ENCODE results near the gene ELOVL7.
"Not testable (repeated sequence)": the region's sequence is repeated elsewhere in the genome, so short reads cannot be mapped to it uniquely, and the experiment has no call there.

The ELOVL7 gene

GRCh38 chr5:60722416-60722815, 121.7 kb downstream of the ELOVL7 start:
- no peaks in the 10 kb centered on the region for H3K36me3 ChIP-seq
- no peak for TF ChIP-seq CTCF (IDR thresholded peaks at IDR 0.05)
- no peak overlapping the region for H3K4me3 ChIP-seq (ENCODE audit: low read depth in 1 of 2, low read length in 1 of 2)
- no peak overlapping the region for H3K27ac ChIP-seq
- no peaks in the 10 kb centered on the region for H3K27me3 ChIP-seq
- no peaks in the 10 kb centered on the region for H3K4me1 ChIP-seq (ENCODE audit: control insufficient read depth in 1 of 2, insufficient read depth in 1 of 2, low read depth in 1 of 2, low read length in 1 of 2)
- H3K9me3 ChIP-seq = no peaks in the 10 kb centered on the region

DNA sequence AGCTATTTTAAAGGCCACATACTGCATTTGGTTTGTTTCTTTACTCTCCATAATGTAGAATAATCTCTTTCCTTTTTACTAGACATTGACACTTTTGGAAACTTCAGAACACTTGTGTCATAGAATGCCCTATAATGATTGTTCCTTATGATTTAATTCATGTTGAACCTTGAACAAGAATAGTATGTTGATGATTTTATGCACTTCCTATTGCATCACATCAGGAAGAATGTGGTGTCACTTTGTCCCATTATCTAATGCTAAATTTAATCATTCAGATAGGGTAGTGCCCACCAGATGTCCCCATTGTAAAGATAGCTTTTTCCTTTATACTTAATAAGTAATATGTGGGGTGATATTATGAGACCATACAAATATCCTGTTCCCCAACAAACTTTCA, 124.7 kb downstream of the ELOVL7 start:
- H3K27ac ChIP-seq = no peak overlapping the region
- TF ChIP-seq CTCF (IDR thresholded peaks at IDR 0.05) = no peak

GRCh38 chr5:60718166-60718892, 125.7 kb downstream of the ELOVL7 start:
- Histone ChIP-seq H3K9me3 (no peaks in the 10 kb centered on the region), H3K4me3 (ENCODE audit: low read depth in 1 of 2, low read length in 1 of 2) (no peak overlapping the region), H3K27me3 (no peaks in the 10 kb centered on the region), H3K4me1 (ENCODE audit: control insufficient read depth in 1 of 2, insufficient read depth in 1 of 2, low read depth in 1 of 2, low read length in 1 of 2) (no peaks in the 10 kb centered on the region), H3K27ac (no peak overlapping the region), H3K36me3 (no peaks in the 10 kb centered on the region)
- no peak for TF ChIP-seq CTCF (IDR thresholded peaks at IDR 0.05)

More for the DNA sequence above, 124.7 kb downstream of the ELOVL7 start:
- H3K4me1 ChIP-seq (ENCODE audit: control insufficient read depth in 1 of 2, insufficient read depth in 1 of 2, low read depth in 1 of 2, low read length in 1 of 2) = no peaks in the 10 kb centered on the region
- H3K36me3 ChIP-seq = no peaks in the 10 kb centered on the region
- H3K4me3 ChIP-seq (ENCODE audit: low read depth in 1 of 2, low read length in 1 of 2) = no peak overlapping the region
- no peaks in the 10 kb centered on the region for H3K9me3 ChIP-seq
- no peaks in the 10 kb centered on the region for H3K27me3 ChIP-seq

GRCh38 chr5:60715201-60715928, 128.7 kb downstream of the ELOVL7 start:
- H3K4me3 ChIP-seq (ENCODE audit: low read depth in 1 of 2, low read length in 1 of 2); H3K27ac ChIP-seq; H3K36me3 ChIP-seq; H3K4me1 ChIP-seq (ENCODE audit: control insufficient read depth in 1 of 2, insufficient read depth in 1 of 2, low read depth in 1 of 2, low read length in 1 of 2); H3K27me3 ChIP-seq; H3K9me3 ChIP-seq: not testable (repeated sequence)

DNA sequence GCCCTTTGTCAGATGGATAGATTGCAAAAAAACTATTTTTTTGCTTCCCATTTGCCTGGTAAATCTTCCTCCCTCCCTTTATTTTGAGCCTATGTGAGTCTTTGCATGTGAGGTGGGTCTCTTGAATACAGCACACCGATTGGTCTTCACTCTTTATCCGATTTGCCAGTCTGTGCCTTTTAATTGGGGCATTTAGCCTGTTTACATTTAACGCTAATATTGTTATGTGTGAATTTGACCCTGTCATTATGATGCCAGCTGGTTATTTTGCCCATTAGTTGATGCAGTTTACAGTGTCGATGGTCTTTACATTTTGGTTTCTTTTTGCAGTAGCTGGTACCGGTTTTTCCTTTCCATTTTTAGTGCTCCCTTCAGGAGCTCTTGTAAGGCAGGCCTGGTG, 131.1 kb downstream of the ELOVL7 start:
- H3K27me3 ChIP-seq = no peaks in the 10 kb centered on the region
- no peak overlapping the region for H3K4me3 ChIP-seq (ENCODE audit: low read depth in 1 of 2, low read length in 1 of 2)
- no peaks in the 10 kb centered on the region for H3K4me1 ChIP-seq (ENCODE audit: control insufficient read depth in 1 of 2, insufficient read depth in 1 of 2, low read depth in 1 of 2, low read length in 1 of 2)
- no peak for TF ChIP-seq CTCF (IDR thresholded peaks at IDR 0.05)
- no peaks in the 10 kb centered on the region for H3K36me3 ChIP-seq
- no peaks in the 10 kb centered on the region for H3K9me3 ChIP-seq
- no peak overlapping the region for H3K27ac ChIP-seq

GRCh38 chr5:60711892-60712291, 132.2 kb downstream of the ELOVL7 start:
- H3K27me3 ChIP-seq; H3K27ac ChIP-seq; H3K4me1 ChIP-seq (ENCODE audit: control insufficient read depth in 1 of 2, insufficient read depth in 1 of 2, low read depth in 1 of 2, low read length in 1 of 2); H3K4me3 ChIP-seq (ENCODE audit: low read depth in 1 of 2, low read length in 1 of 2); H3K9me3 ChIP-seq; H3K36me3 ChIP-seq: not testable (repeated sequence)

All from neutrophil (primary cell).